ENCODE measurements around the gene CHID1.

DNA sequence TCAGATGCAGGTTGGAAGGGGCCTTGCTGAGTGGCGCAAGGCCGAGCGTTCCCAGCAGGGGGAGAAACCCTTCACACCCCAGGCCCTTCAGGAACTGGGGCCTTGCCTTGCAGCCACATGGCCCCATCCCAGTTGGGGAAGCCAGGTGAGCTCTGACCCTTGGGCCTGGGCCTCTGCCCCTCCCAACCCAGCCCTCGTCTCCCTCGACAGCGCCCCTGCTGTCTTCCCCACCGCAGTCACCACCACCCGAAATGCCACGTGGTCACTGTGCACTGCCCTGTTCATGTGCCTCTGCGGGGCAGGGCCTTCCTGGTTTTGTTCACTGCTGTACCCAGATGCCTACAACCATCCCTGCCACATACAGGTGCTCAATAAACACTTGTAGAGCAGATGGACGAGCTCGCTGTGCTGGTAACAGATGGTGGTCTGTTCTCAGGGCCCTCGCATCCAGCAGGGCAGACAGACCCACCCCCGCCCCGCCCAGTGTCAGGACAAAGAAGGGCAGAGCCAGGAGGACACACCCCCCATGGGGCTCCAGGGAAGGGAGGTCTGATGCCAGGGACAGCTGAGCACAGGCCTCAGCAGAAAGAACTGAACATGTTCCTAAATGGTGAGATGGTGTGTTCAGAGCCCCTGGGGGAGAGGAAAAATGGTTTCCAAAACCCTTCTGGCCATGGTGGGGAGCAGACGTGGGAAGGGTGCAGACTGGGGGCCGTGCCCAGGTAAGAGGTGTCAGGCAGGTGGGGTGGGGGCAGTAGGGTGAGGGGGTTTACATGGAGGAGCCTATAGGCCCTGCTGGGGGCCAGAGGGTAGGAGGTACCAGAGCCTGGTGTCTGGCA, 72.0 kb downstream of the CHID1 start:
- TF ChIP-seq, protein P1, sequence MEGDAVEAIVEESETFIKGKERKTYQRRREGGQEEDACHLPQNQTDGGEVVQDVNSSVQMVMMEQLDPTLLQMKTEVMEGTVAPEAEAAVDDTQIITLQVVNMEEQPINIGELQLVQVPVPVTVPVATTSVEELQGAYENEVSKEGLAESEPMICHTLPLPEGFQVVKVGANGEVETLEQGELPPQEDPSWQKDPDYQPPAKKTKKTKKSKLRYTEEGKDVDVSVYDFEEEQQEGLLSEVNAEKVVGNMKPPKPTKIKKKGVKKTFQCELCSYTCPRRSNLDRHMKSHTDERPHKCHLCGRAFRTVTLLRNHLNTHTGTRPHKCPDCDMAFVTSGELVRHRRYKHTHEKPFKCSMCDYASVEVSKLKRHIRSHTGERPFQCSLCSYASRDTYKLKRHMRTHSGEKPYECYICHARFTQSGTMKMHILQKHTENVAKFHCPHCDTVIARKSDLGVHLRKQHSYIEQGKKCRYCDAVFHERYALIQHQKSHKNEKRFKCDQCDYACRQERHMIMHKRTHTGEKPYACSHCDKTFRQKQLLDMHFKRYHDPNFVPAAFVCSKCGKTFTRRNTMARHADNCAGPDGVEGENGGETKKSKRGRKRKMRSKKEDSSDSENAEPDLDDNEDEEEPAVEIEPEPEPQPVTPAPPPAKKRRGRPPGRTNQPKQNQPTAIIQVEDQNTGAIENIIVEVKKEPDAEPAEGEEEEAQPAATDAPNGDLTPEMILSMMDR (IDR thresholded peaks at IDR 0.05) = no peak
- TF ChIP-seq EZH2 (IDR thresholded peaks at IDR 0.05; ENCODE audit: borderline replicate concordance, insufficient read depth, low read depth, low read length, poor library complexity, severe bottlenecking) = no peak
